COR-L47 (cell line): Measurements from ENCODE around the gene CEBPG.
A peak's percentile ranks its signal among the peaks of the same experiment; 100 is the strongest.

ENCODE experiments used
- DNase-seq: peaks from one replicate; lab custom pipeline; 2025; lab: John Stamatoyannopoulos, UW

Gene CEBPG

GRCh38 chr19:33422369-33423180, 49.1 kb downstream of the CEBPG start:
- DNase-seq, result no peak

GRCh38 chr19:33424181-33424580, 50.7 kb downstream of the CEBPG start:
- DNase-seq, result no peak

GRCh38 chr19:33426621-33427361, 53.3 kb downstream of the CEBPG start:
- no peak for DNase-seq

GRCh38 chr19:33427801-33428626, 54.5 kb downstream of the CEBPG start:
- DNase-seq, result no peak

GRCh38 chr19:33428627-33429125, 55.2 kb downstream of the CEBPG start:
- DNase-seq, result no peak

- no peak for DNase-seq
Observed at GRCh38 chr19:33429891-33430673, 56.6 kb downstream of the CEBPG start.

GRCh38 chr19:33430674-33431277, 57.3 kb downstream of the CEBPG start:
- peak; percentile 64 for DNase-seq

GRCh38 chr19:33432015-33432414, 58.5 kb downstream of the CEBPG start:
- DNase-seq, result no peak
